Aortic smooth muscle cell (primary cell): ENCODE measurements around the gene OR3A2. TPM values are rescaled to one million over a fixed set of nuclear protein-coding genes. Genes with fewer than 3 reads are reported as not detected.

Experiments used
- total RNA-seq: library from RNA; depleted of rRNA; stranded (reverse); fragments of >200 nt; gene quantifications from 2 replicates; pipeline ENCODE4 v1.2.3, GENCODE V29; 2014

OR3A2 gene
- total RNA-seq: 0.06 TPM in 1 of 2 replicates, not detected in the other

DNA sequence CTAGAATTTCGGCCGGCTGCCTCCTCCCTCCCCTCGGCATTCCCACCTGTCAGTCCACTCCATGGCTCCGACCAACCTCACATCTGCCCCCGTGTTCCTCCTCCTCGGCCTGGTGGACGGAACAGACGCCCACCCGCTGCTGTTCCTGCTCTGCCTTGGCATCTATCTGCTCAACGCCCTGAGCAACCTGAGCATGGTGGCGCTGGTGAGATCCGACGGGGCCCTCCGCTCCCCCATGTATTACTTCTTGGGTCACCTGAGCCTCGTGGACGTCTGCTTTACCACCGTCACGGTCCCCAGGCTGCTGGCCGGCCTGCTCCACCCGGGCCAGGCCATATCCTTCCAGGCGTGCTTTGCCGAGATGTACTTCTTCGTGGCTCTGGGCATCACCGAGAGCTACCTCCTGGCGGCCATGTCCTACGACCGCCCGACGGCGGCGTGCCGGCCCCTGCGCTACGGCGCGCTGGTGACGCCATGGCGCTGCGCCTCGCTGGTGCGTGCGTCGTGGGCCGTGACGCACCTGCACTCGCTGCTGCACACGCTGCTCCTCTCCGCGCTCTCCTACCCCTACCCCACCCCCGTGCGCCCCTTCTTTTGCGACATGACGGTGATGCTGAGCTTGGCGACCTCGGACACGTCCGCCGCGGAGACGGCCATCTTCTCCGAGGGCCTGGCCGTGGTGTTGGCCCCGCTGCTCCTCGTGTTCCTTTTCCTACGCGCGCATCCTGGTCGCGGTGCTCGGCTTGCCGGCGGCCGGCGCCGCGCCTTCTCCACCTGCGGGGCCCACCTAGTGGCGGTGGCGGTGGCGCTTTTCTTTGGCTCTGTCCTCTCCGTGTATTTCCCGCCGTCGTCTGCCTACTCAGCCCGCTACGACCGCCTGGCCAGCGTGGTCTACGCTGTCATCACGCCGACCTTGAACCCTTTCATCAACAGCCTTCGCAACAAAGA lies at the start of gene OR3A2:
Gene OR3A2, minus strand, starts transcription at position 440 of the 948 bp plus-strand sequence.

DNA sequence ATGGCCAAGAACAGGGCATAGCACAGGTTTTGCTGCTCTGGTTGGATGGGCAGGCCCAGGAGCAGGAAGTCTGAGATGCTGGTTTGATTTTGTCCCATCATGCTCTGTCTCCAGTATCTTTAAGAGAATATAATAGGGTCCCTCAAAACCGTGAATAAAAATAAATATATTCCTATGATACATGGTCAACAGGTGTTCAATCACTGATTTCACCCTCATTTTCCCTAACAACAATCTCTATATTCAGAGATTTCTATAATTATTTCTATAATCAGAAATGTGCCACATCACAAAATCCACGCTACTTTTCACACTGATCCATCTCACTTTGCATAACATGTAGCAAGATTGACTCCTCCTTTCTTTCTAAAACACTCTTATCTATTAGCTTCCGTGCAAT lies 47.6 kb upstream of the OR3A2 start, which contains the start of gene OR1E2:
Gene OR1E2, minus strand, starts transcription at position 101 of the 400 bp plus-strand sequence. Its CDS starts 0 bp downstream, at position 101.

DNA sequence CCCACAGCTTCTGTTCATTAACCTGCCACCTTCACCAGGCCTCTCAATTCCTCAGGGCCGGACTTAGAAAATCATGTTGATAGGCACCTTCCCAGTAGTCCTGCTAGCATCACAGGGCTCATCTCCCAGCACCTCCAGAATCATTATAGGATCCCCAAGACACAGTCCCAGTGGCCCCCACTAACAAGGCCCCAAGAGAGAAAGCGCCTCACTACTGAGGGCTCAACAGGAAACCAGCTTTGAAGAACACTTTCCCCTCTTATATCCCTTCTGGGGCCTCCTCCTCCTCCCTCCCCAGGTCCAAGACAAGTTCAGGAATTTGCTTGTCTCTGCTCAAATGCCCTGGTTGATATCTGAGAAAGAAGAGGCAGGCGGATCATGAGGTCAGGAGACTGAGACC lies 25.0 kb upstream of the OR3A2 start, which contains the start of gene OR3A3:
Gene OR3A3, plus strand, starts transcription at position 301 of the 400 bp plus-strand sequence.

DNA sequence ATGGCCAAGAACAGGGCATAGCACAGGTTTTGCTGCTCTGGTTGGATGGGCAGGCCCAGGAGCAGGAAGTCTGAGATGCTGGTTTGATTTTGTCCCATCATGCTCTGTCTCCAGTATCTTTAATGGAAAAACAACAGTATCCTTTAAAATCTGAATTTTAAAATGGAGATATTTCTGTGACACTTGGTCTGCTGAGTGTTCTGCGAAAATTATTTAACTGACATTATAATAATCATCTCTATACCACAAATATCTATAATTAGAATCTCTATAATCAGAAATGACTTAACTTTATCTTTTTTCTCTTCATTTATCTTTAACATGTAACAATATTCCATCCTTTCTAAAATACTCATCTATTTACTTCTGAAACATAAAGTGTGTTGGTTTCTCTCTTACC lies 12.2 kb upstream of the OR3A2 start, which contains the start of gene OR1E1:
Gene OR1E1, minus strand, starts transcription at position 101 of the 400 bp plus-strand sequence. Its CDS starts 0 bp downstream, at position 101.

DNA sequence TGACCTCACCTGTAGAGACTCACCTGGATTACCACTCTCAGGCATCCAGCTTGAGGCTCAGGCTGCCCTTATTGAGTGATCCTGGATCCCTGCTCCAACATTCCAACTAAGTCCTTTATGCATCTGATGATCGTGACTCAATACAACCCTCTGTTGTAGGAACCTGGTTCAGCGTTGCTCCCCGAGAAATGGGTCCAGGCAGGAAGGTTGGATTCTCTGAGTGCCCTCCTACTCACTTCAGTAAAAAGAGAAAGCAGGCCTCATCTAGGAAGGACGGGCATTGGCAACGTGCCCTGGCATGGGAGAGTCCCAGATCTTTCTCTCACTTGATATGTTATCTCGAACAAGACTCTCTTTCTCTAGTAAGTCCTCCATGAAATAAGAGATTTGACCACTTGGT lies 87.8 kb downstream of the OR3A2 start, which contains the start of gene OR3A1:
Gene OR3A1, minus strand, starts transcription at position 101 of the 400 bp plus-strand sequence. CDS start 5,778 bp downstream, outside the sequence.

Other genes starting within 250 kb of the OR3A2 start
- gene OR1A2, start 188.8 kb downstream of the OR3A2 start, total RNA-seq: not detected in 2 replicates
- not detected in 2 replicates for gene OR1A1, start 178.6 kb downstream of the OR3A2 start, total RNA-seq
- gene OR3A1, start 87.9 kb downstream of the OR3A2 start, total RNA-seq: 0.12 TPM in 1 of 2 replicates, not detected in the other
- gene OR1E1, start 12.1 kb upstream of the OR3A2 start, total RNA-seq: not detected in 2 replicates
- gene OR3A3, start 25.1 kb upstream of the OR3A2 start, total RNA-seq: not detected in 2 replicates
- gene OR1E2, start 47.5 kb upstream of the OR3A2 start, total RNA-seq: not detected in 2 replicates
- 0.87 TPM in 1 of 2 replicates, not detected in the other for gene SPATA22, start 85.5 kb upstream of the OR3A2 start, total RNA-seq
- gene ASPA, start 89.7 kb upstream of the OR3A2 start, total RNA-seq: 0.06 and 0.13 TPM in 2 replicates
- gene TRPV3, start 171.5 kb upstream of the OR3A2 start, total RNA-seq: 0.53 and 0.68 TPM in 2 replicates
- 0.92 and 1.2 TPM in 2 replicates for gene TRPV1, start 223.1 kb upstream of the OR3A2 start, total RNA-seq
- gene SHPK, start 249.9 kb upstream of the OR3A2 start, total RNA-seq: 8.5 and 9.6 TPM in 2 replicates